ENCODE data around the gene SEMA5B.

DNA sequence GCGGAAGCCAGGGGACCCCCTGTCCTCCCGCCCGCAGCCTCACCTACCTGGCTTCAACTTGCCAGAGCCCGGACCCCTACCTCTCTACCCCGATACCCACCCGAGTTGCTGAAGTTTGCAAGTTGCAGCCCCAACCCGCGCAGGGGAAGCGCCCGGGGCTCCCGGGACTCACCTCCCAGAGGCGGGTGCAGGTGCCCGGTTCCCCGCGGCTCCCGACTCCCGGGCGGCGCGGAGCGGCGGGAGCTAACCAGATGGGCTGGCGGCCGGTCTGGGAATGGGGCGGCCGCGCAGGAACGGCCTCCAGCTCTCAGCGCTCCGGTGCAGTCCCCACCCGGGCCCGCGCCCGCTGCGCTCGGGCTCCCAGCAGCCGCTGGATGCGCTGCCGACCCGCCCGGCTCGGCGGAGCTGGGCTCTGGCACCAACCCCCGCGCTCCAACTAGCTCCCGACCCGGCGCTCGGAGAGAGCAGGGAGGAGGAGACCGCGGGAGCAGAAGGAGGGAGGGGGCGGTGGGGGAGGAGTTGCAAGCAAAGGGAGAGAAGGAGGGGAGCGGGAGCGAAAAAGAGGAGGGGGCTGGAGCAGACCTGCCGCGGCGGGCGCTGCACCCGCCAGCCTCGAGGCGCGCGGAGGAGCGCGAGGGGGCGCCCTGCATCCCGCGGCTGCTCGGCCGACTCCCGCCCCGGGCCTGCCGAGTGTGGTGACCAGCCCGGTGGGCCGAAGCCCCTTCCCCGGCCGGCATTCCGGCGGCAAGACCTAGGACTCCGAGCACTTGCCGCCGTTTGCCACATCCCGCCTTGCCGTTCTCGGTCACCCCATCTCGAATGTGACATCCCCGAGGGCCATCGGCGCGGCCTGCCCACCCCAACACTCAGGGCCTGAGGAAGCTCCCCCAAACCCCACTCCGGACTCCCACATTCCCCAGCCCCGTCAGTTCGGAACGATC is at the start of gene SEMA5B:
- TF ChIP-seq SP1 (IDR thresholded peaks at IDR 0.05) = no peak
- TF ChIP-seq, protein P1, sequence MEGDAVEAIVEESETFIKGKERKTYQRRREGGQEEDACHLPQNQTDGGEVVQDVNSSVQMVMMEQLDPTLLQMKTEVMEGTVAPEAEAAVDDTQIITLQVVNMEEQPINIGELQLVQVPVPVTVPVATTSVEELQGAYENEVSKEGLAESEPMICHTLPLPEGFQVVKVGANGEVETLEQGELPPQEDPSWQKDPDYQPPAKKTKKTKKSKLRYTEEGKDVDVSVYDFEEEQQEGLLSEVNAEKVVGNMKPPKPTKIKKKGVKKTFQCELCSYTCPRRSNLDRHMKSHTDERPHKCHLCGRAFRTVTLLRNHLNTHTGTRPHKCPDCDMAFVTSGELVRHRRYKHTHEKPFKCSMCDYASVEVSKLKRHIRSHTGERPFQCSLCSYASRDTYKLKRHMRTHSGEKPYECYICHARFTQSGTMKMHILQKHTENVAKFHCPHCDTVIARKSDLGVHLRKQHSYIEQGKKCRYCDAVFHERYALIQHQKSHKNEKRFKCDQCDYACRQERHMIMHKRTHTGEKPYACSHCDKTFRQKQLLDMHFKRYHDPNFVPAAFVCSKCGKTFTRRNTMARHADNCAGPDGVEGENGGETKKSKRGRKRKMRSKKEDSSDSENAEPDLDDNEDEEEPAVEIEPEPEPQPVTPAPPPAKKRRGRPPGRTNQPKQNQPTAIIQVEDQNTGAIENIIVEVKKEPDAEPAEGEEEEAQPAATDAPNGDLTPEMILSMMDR (IDR thresholded peaks at IDR 0.05; ENCODE audit: low read depth, low read length, missing input control) = peak; percentile 9
- TF ChIP-seq RAD21 (IDR thresholded peaks at IDR 0.05) = peak in 1 of 2 donors; percentile 3
- TF ChIP-seq, protein P2, sequence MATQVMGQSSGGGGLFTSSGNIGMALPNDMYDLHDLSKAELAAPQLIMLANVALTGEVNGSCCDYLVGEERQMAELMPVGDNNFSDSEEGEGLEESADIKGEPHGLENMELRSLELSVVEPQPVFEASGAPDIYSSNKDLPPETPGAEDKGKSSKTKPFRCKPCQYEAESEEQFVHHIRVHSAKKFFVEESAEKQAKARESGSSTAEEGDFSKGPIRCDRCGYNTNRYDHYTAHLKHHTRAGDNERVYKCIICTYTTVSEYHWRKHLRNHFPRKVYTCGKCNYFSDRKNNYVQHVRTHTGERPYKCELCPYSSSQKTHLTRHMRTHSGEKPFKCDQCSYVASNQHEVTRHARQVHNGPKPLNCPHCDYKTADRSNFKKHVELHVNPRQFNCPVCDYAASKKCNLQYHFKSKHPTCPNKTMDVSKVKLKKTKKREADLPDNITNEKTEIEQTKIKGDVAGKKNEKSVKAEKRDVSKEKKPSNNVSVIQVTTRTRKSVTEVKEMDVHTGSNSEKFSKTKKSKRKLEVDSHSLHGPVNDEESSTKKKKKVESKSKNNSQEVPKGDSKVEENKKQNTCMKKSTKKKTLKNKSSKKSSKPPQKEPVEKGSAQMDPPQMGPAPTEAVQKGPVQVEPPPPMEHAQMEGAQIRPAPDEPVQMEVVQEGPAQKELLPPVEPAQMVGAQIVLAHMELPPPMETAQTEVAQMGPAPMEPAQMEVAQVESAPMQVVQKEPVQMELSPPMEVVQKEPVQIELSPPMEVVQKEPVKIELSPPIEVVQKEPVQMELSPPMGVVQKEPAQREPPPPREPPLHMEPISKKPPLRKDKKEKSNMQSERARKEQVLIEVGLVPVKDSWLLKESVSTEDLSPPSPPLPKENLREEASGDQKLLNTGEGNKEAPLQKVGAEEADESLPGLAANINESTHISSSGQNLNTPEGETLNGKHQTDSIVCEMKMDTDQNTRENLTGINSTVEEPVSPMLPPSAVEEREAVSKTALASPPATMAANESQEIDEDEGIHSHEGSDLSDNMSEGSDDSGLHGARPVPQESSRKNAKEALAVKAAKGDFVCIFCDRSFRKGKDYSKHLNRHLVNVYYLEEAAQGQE (IDR thresholded peaks at IDR 0.05) = no peak

Data from liver (tissue), 3 donors.